Measurements from ENCODE around the gene ROBO1. TPM values are rescaled to one million over a fixed set of nuclear protein-coding genes. Genes with fewer than 3 reads are reported as not detected.

The ROBO1 gene
- total RNA-seq, 2 experiments from 2014 or later: 0.36 to 0.69 TPM

GRCh38 chr3:79139395-79140068 lies 628.3 kb downstream of the ROBO1 start:
- H3K27ac ChIP-seq (ENCODE audit: low read depth in 1 of 2, low read length in 2 of 2): no peak overlapping the region
- intact Hi-C loops (cut with DNase I, micrococcal nuclease): no loop called here
- no peak for ATAC-seq (ENCODE audit: poor library complexity)
- no peak for TF ChIP-seq CTCF (IDR thresholded peaks at IDR 0.05)
- H3K36me3 ChIP-seq (ENCODE audit: insufficient read depth, low read length): no peaks in the 10 kb centered on the region
- ChIA-PET POLR2A (no interaction called here), CTCF (no interaction called here)
- H3K36me3 Mint-ChIP-seq (ENCODE audit: low read depth): no peaks in the 10 kb centered on the region
- no peak overlapping the region for H3K27ac Mint-ChIP-seq
- no peaks in the 10 kb centered on the region for H3K27me3 Mint-ChIP-seq
- H3K9me3 Mint-ChIP-seq: peaks cover 6% of the 10 kb centered on the region
- H3K4me1 ChIP-seq (ENCODE audit: insufficient read depth, low read length): no peaks in the 10 kb centered on the region
- H3K4me3 ChIP-seq (ENCODE audit: low read length): no peak overlapping the region
- H3K4me3 Mint-ChIP-seq: no peak overlapping the region
- DNase-seq: no peak
- H3K27me3 ChIP-seq (ENCODE audit: control insufficient read depth in 1 of 2, insufficient read depth in 2 of 2, low read length in 2 of 2): no peaks in the 10 kb centered on the region
- H3K4me1 Mint-ChIP-seq (ENCODE audit: low read depth): no peaks in the 10 kb centered on the region
- H3K9me3 ChIP-seq (ENCODE audit: control insufficient read depth in 1 of 2, insufficient read depth in 1 of 2, low read length in 2 of 2): peaks cover 3 to 4% of the 10 kb centered on the region in 2 experiments

- no peak overlapping the region for H3K4me3 ChIP-seq (ENCODE audit: low read length)
- H3K36me3 Mint-ChIP-seq (ENCODE audit: low read depth): no peaks in the 10 kb centered on the region
- CTCF ChIA-PET: no interaction called here
- intact Hi-C loops (cut with DNase I, micrococcal nuclease): no loop called here
- H3K4me1 ChIP-seq (ENCODE audit: insufficient read depth, low read length): no peaks in the 10 kb centered on the region
- H3K27ac ChIP-seq (ENCODE audit: low read depth in 1 of 2, low read length in 2 of 2): no peak overlapping the region
- peaks cover 6% of the 10 kb centered on the region for H3K9me3 Mint-ChIP-seq
- no peaks in the 10 kb centered on the region for H3K27me3 ChIP-seq (ENCODE audit: control insufficient read depth in 1 of 2, insufficient read depth in 2 of 2, low read length in 2 of 2)
- H3K9me3 ChIP-seq (ENCODE audit: control insufficient read depth in 1 of 2, insufficient read depth in 1 of 2, low read length in 2 of 2): peaks cover 0 to 5% of the 10 kb centered on the region in 2 experiments
- no peak overlapping the region for H3K27ac Mint-ChIP-seq
- no peak overlapping the region for H3K4me3 Mint-ChIP-seq
- no peaks in the 10 kb centered on the region for H3K36me3 ChIP-seq (ENCODE audit: insufficient read depth, low read length)
- TF ChIP-seq CTCF (IDR thresholded peaks at IDR 0.05): no peak
- H3K27me3 Mint-ChIP-seq: no peaks in the 10 kb centered on the region
- H3K4me1 Mint-ChIP-seq (ENCODE audit: low read depth): no peaks in the 10 kb centered on the region
- no peak for ATAC-seq (ENCODE audit: poor library complexity)
- POLR2A ChIA-PET: no interaction called here
- DNase-seq: no peak
These were observed 642.3 kb downstream of the ROBO1 start for GRCh38 chr3:79125313-79125984.

- Mint-ChIP-seq H3K27me3 (no peaks in the 10 kb centered on the region), H3K27ac (no peak overlapping the region), H3K4me3 (no peak overlapping the region), H3K4me1 (ENCODE audit: low read depth) (no peaks in the 10 kb centered on the region), H3K9me3 (peaks cover 6% of the 10 kb centered on the region), H3K36me3 (ENCODE audit: low read depth) (no peaks in the 10 kb centered on the region)
- ChIA-PET POLR2A (no interaction called here), CTCF (no interaction called here)
- no peaks in the 10 kb centered on the region for H3K27me3 ChIP-seq (ENCODE audit: control insufficient read depth in 1 of 2, insufficient read depth in 2 of 2, low read length in 2 of 2)
- no peak overlapping the region for H3K27ac ChIP-seq (ENCODE audit: low read depth in 1 of 2, low read length in 2 of 2)
- no peak overlapping the region for H3K4me3 ChIP-seq (ENCODE audit: low read length)
- H3K4me1 ChIP-seq (ENCODE audit: insufficient read depth, low read length): no peaks in the 10 kb centered on the region
- H3K9me3 ChIP-seq (ENCODE audit: control insufficient read depth in 1 of 2, insufficient read depth in 1 of 2, low read length in 2 of 2): peaks cover 0 to 7% of the 10 kb centered on the region in 2 experiments
- no peak for DNase-seq
- TF ChIP-seq CTCF (IDR thresholded peaks at IDR 0.05): no peak
- intact Hi-C loops (cut with DNase I, micrococcal nuclease): no loop called here
- H3K36me3 ChIP-seq (ENCODE audit: insufficient read depth, low read length): no peaks in the 10 kb centered on the region
- no peak for ATAC-seq (ENCODE audit: poor library complexity)
These were observed 652.3 kb downstream of the ROBO1 start for GRCh38 chr3:79115458-79115857.

Measured in CD4-positive, alpha-beta T cell (primary cell).